Measurements from ENCODE around the gene ZNF638. TPM values are rescaled to one million over a fixed set of nuclear protein-coding genes. Genes with fewer than 3 reads are reported as not detected.
"Not testable (repeated sequence)": the region's sequence is repeated elsewhere in the genome, so short reads cannot be mapped to it uniquely, and the experiment has no call there.

Gene ZNF638
- total and polyA plus RNA-seq, 4 donors: 24.8 to 151 (median 56.1) TPM

- Histone ChIP-seq H3K4me1 (ENCODE audit: control insufficient read depth in 4 of 4, insufficient read depth in 4 of 4, low read length in 3 of 4) (peaks cover 0 to 14% (median 8%) of the 10 kb centered on the region in 4 donors), H3K4me3 (ENCODE audit: low read depth in 1 of 3, low read length in 3 of 3) (no peak overlapping the region), H3K9me3 (ENCODE audit: control insufficient read depth in 4 of 4, low read length in 3 of 4) (no peaks in the 10 kb centered on the region), H3K27me3 (ENCODE audit: control insufficient read depth in 4 of 4, insufficient read depth in 4 of 4, low read length in 3 of 4) (no peaks in the 10 kb centered on the region), H3K27ac (ENCODE audit: low read depth in 1 of 2, low read length in 2 of 2) (no peak overlapping the region), H3K9ac (ENCODE audit: low read depth in 1 of 2, low read length in 2 of 2) (no peak overlapping the region), H3K36me3 (ENCODE audit: control insufficient read depth in 4 of 4, insufficient read depth in 3 of 4, low read depth in 1 of 4, low read length in 3 of 4) (peaks cover 0 to 39% (median 16%) of the 10 kb centered on the region in 4 donors)
- TF ChIP-seq RAD21 (IDR thresholded peaks at IDR 0.05): no peak
- no peak for TF ChIP-seq RXRA (IDR thresholded peaks at IDR 0.05)
- TF ChIP-seq, protein P1, sequence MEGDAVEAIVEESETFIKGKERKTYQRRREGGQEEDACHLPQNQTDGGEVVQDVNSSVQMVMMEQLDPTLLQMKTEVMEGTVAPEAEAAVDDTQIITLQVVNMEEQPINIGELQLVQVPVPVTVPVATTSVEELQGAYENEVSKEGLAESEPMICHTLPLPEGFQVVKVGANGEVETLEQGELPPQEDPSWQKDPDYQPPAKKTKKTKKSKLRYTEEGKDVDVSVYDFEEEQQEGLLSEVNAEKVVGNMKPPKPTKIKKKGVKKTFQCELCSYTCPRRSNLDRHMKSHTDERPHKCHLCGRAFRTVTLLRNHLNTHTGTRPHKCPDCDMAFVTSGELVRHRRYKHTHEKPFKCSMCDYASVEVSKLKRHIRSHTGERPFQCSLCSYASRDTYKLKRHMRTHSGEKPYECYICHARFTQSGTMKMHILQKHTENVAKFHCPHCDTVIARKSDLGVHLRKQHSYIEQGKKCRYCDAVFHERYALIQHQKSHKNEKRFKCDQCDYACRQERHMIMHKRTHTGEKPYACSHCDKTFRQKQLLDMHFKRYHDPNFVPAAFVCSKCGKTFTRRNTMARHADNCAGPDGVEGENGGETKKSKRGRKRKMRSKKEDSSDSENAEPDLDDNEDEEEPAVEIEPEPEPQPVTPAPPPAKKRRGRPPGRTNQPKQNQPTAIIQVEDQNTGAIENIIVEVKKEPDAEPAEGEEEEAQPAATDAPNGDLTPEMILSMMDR (IDR thresholded peaks at IDR 0.05; ENCODE audit: low read depth, low read length, missing input control): no peak
- no peak for TF ChIP-seq REST (IDR thresholded peaks at IDR 0.05)
- no peak for TF ChIP-seq SP1 (IDR thresholded peaks at IDR 0.05)
- no peak for TF ChIP-seq ATF3 (IDR thresholded peaks at IDR 0.05)
- no peak for TF ChIP-seq YY1 (IDR thresholded peaks at IDR 0.05)
- no peak for TF ChIP-seq GABPA (IDR thresholded peaks at IDR 0.05 in 1 of 2, conservative IDR thresholded peaks at IDR 0.05 in 1 of 2)
- TF ChIP-seq FOXA2 (IDR thresholded peaks at IDR 0.05): no peak
- no peak for TF ChIP-seq JUND (IDR thresholded peaks at IDR 0.05)
- TF ChIP-seq MAX (IDR thresholded peaks at IDR 0.05): no peak
- TF ChIP-seq FOXA1 (IDR thresholded peaks at IDR 0.05): no peak
- TF ChIP-seq ZBTB33 (IDR thresholded peaks at IDR 0.05): no peak
- TF ChIP-seq TAF1 (conservative IDR thresholded peaks at IDR 0.05): no peak
- no peak for TF ChIP-seq HNF4G (IDR thresholded peaks at IDR 0.05)
- no peak for TF ChIP-seq HNF4A (conservative IDR thresholded peaks at IDR 0.05)
- WGBS: 94% methylated on average over 3 of the region's 3 CpGs
- no peak for DNase-seq (ENCODE audit: low spot score)
Observed at GRCh38 chr2:71409611-71410010, 78.0 kb downstream of the ZNF638 start.

DNA sequence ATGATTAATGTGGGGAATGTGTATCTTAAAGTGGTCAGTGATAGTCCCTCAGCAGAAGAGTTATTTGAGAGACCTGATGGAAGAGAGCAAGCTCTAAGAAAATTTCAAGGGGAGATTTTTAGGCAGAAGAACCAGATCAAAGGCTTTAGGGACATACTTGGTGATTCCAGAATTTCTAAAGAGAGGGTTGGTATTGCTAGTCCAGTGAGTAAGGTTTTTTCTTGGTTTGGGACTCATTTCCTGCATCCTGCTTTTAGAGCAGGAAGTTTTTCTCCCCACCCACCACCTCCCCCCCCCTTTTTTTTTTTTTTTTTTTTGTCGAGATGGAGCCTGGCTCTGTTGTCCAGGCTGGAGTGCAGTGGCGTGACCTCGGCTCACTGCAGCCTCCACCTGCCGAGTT lies 79.1 kb downstream of the ZNF638 start:
- H3K9me3 ChIP-seq (ENCODE audit: control insufficient read depth in 4 of 4, low read length in 3 of 4): no peaks in the 10 kb centered on the region
- no peak for DNase-seq (ENCODE audit: low spot score)
- peaks cover 0 to 4% (median 2%) of the 10 kb centered on the region in 4 donors for H3K4me1 ChIP-seq (ENCODE audit: control insufficient read depth in 4 of 4, insufficient read depth in 4 of 4, low read length in 3 of 4)
- H3K27me3 ChIP-seq (ENCODE audit: control insufficient read depth in 4 of 4, insufficient read depth in 4 of 4, low read length in 3 of 4): no peaks in the 10 kb centered on the region
- WGBS: 96% methylated on average over 4 of the region's 4 CpGs
- H3K9ac ChIP-seq (ENCODE audit: low read depth in 1 of 2, low read length in 2 of 2): no peak overlapping the region
- no peak overlapping the region for H3K27ac ChIP-seq (ENCODE audit: low read depth in 1 of 2, low read length in 2 of 2)
- peaks cover 0 to 28% (median 11%) of the 10 kb centered on the region in 4 donors for H3K36me3 ChIP-seq (ENCODE audit: control insufficient read depth in 4 of 4, insufficient read depth in 3 of 4, low read depth in 1 of 4, low read length in 3 of 4)
- H3K4me3 ChIP-seq (ENCODE audit: low read depth in 1 of 3, low read length in 3 of 3): no peak overlapping the region
- no peak for TF ChIP-seq FOXA2 (IDR thresholded peaks at IDR 0.05)
- no peak for TF ChIP-seq YY1 (IDR thresholded peaks at IDR 0.05)
- TF ChIP-seq ATF3 (IDR thresholded peaks at IDR 0.05): no peak
- no peak for TF ChIP-seq HNF4A (conservative IDR thresholded peaks at IDR 0.05)
- TF ChIP-seq EGR1 (IDR thresholded peaks at IDR 0.05; ENCODE audit: low read depth in 2 of 2): no peak

- 13% methylated on average over 9 of the region's 15 CpGs for WGBS
- H3K27me3 ChIP-seq (ENCODE audit: control insufficient read depth in 4 of 4, insufficient read depth in 4 of 4, low read length in 3 of 4); H3K9ac ChIP-seq (ENCODE audit: low read depth in 1 of 2, low read length in 2 of 2); H3K4me3 ChIP-seq (ENCODE audit: low read depth in 1 of 3, low read length in 3 of 3); H3K27ac ChIP-seq (ENCODE audit: low read depth in 1 of 2, low read length in 2 of 2); H3K9me3 ChIP-seq (ENCODE audit: control insufficient read depth in 4 of 4, low read length in 3 of 4); DNase-seq (ENCODE audit: low spot score); H3K36me3 ChIP-seq (ENCODE audit: control insufficient read depth in 4 of 4, insufficient read depth in 3 of 4, low read depth in 1 of 4, low read length in 3 of 4): not testable (repeated sequence)
- peaks cover 2 to 24% (median 10%) of the 10 kb centered on the region in 4 donors for H3K4me1 ChIP-seq (ENCODE audit: control insufficient read depth in 4 of 4, insufficient read depth in 4 of 4, low read length in 3 of 4)
Observed at GRCh38 chr2:71416866-71417265, 85.3 kb downstream of the ZNF638 start.
